HepG2 (cell line): ENCODE results near the gene KCNH8. TPM values are rescaled to one million over a fixed set of nuclear protein-coding genes. Genes with fewer than 3 reads are reported as not detected.

Source experiments
- ATAC-seq: fragments of 200-7000 bp; cut with Tn5 transposase; 3 replicates; pipeline ENCODE4 v1.9.1; 2020; ENCODE audit warnings: mild to moderate bottlenecking, moderate library complexity
- BruUV-seq: library from RNA; stranded (reverse); fragments of 400-500 nt; replicated peaks from 2 replicates; lab custom pipeline; 2021; lab: Mats Ljungman, UMichigan
- CTCF ChIA-PET: fragments of 300-600 bp; formaldehyde crosslinking; extraction: SDS; loops from one replicate; lab custom pipeline; 2021; ENCODE audit warnings: low total read pairs, inconsistent platforms, low intra/inter-chr PET ratio; lab: Yijun Ruan, JAX
- POLR2A ChIA-PET: fragments of 350-600 bp; sonication (Branson Sonifier 250); formaldehyde crosslinking; loops from one replicate; lab custom pipeline; 2020; ENCODE audit warnings: antibody characterized with exemption, inconsistent platforms; lab: Yijun Ruan, JAX
- DNase-seq: peaks from one replicate; pipeline ENCODE4 v3.0.0-alpha.2; 2015; ENCODE audit warnings: low spot score
- FAIRE-seq: peaks from 3 replicates; lab custom pipeline; 2011; peaks lifted over from hg19 to GRCh38; lab: Jason Lieb, UNC
- H2AFZ ChIP-seq: one replicate; pipeline ENCODE4 v1.6.1; 2011; ENCODE audit warnings: low read length, inconsistent platforms
- H3K27ac ChIP-seq: fragments of 300-600 bp; 3 replicates; pipeline ENCODE4 v1.8.0; 2011; ENCODE audit warnings: mixed run types, mild to moderate bottlenecking, mixed read lengths, low read length, inconsistent platforms; ENCODE audit not compliant: insufficient read depth; ENCODE audit errors: extremely low read length
- H3K27me3 ChIP-seq, 2 experiments: fragments of 200-600 bp in 1 of 2; 2 replicates in 1 of 2; 3 replicates in 1 of 2; pipeline versions ENCODE4 v1.6.0 to v1.8.0; 2011; ENCODE audit warnings: low read length in 2 of 2, mild to moderate bottlenecking in 2 of 2, moderate library complexity in 2 of 2, inconsistent platforms in 1 of 2; ENCODE audit not compliant: insufficient read depth in 2 of 2, control insufficient read depth in 1 of 2
- H3K36me3 ChIP-seq, 2 experiments: fragments of 200-600 bp in 1 of 2; replicated peaks in 1 of 2; 2 replicates in 1 of 2; 3 replicates in 1 of 2; pipeline versions ENCODE4 v1.5.1 to v1.8.0; 2011; ENCODE audit warnings: low read length in 2 of 2, inconsistent platforms in 1 of 2; ENCODE audit not compliant: insufficient read depth in 2 of 2, control insufficient read depth in 1 of 2
- H3K4me1 ChIP-seq: 2 replicates; pipeline ENCODE4 v1.5.1; 2012; ENCODE audit warnings: low read length, inconsistent platforms; ENCODE audit not compliant: insufficient read depth
- H3K4me2 ChIP-seq: 2 replicates; pipeline ENCODE4 v1.6.0; 2011; ENCODE audit warnings: low read depth, low read length, inconsistent platforms
- H3K4me3 ChIP-seq, 3 experiments: fragments of 200-600 bp in 1 of 3; sonication (generic), shearing (Covaris generic) in 1 of 3; replicated peaks in 1 of 3; 2 replicates each; pipeline ENCODE4 v1.5.1; 2011 to 2016; ENCODE audit warnings: low read length in 3 of 3, inconsistent platforms in 2 of 3, low read depth in 2 of 3, mild to moderate bottlenecking in 2 of 3, control low read depth in 1 of 3, mixed read lengths in 1 of 3; ENCODE audit not compliant: insufficient read depth in 1 of 3
- H3K79me2 ChIP-seq: one replicate; pipeline ENCODE4 v1.6.1; 2011; ENCODE audit warnings: low read length, inconsistent platforms; ENCODE audit not compliant: insufficient read depth
- H3K9ac ChIP-seq: 2 replicates; pipeline ENCODE4 v1.6.0; 2011; ENCODE audit warnings: mild to moderate bottlenecking, low read depth, low read length, inconsistent platforms; ENCODE audit not compliant: insufficient read depth
- H3K9me3 ChIP-seq: 2 replicates; pipeline ENCODE4 v1.5.1; 2012; ENCODE audit warnings: mild to moderate bottlenecking, low read length
- H4K20me1 ChIP-seq: 2 replicates; pipeline ENCODE4 v1.6.0; 2011; ENCODE audit warnings: inconsistent platforms, mild to moderate bottlenecking, low read length, moderate library complexity; ENCODE audit not compliant: insufficient read depth
- CBX5 ChIP-seq: sonication (generic); formaldehyde crosslinking; IDR thresholded peaks from 2 replicates; pipeline ENCODE4 v1.4.0; 2020; ENCODE audit warnings: missing genetic modification reagents, borderline replicate concordance
- CTCF ChIP-seq: sonication (generic); formaldehyde crosslinking; IDR thresholded peaks from 2 replicates; pipeline ENCODE4 v1.5.0; 2020; ENCODE audit warnings: mild to moderate bottlenecking, missing genetic modification reagents, moderate library complexity
- DPF2 ChIP-seq: sonication (generic); formaldehyde crosslinking; IDR thresholded peaks from 2 replicates; pipeline ENCODE4 v1.4.0; 2020; ENCODE audit warnings: mild to moderate bottlenecking, low read depth, missing genetic modification reagents, borderline replicate concordance
- GATA4 ChIP-seq: sonication (generic); IDR thresholded peaks from 2 replicates; pipeline ENCODE4 v1.6.1; 2016; ENCODE audit warnings: antibody characterized with exemption, low read depth, borderline replicate concordance
- JARID2 ChIP-seq: sonication (generic); formaldehyde crosslinking; IDR thresholded peaks from 2 replicates; pipeline ENCODE4 v1.8.1; 2023; ENCODE audit warnings: missing genetic modification reagents, inconsistent platforms; ENCODE audit not compliant: insufficient replicate concordance
- MXD4 ChIP-seq: IDR thresholded peaks from 2 replicates; pipeline ENCODE4 v1.6.1; 2016; ENCODE audit warnings: mild to moderate bottlenecking, missing biosample characterization, missing genetic modification reagents
- SALL2 ChIP-seq: sonication (generic); formaldehyde crosslinking; IDR thresholded peaks from 2 replicates; pipeline ENCODE4 v1.8.1; 2023; ENCODE audit warnings: mild to moderate bottlenecking, missing genetic modification reagents, inconsistent platforms
- SRSF1 ChIP-seq: fragments of 200-400 bp; formaldehyde crosslinking; optimal IDR thresholded peaks from 2 replicates; pipeline ENCODE3; 2017; ENCODE audit warnings: mild to moderate bottlenecking, low read depth, low read length, moderate library complexity
- SSRP1 ChIP-seq: IDR thresholded peaks from 2 replicates; pipeline ENCODE4 v1.6.1; 2016; ENCODE audit warnings: control low read depth
- TCF7L2 ChIP-seq: IDR thresholded peaks from 2 replicates; pipeline ENCODE4 v1.6.1; 2011; ENCODE audit warnings: mild to moderate bottlenecking, low read depth, low read length, moderate library complexity
- ZNF556 ChIP-seq: sonication (generic); formaldehyde crosslinking; IDR thresholded peaks from 2 replicates; pipeline ENCODE4 v1.4.0; 2020; ENCODE audit warnings: mild to moderate bottlenecking, missing genetic modification reagents, borderline replicate concordance
- ZNF562 ChIP-seq: sonication (generic); formaldehyde crosslinking; IDR thresholded peaks from 2 replicates; pipeline ENCODE4 v1.8.0; 2022; ENCODE audit warnings: missing genetic modification reagents, borderline replicate concordance
- ZNF841 ChIP-seq: sonication (generic); formaldehyde crosslinking; IDR thresholded peaks from 2 replicates; pipeline ENCODE4 v1.8.1; 2023; ENCODE audit warnings: missing genetic modification reagents, borderline replicate concordance
- WGBS: methylation state at CpG from one replicate; pipeline ENCODE4 v1.1.6; 2017; ENCODE audit warnings: low lambda C conversion rate; 5-methylcytosine and 5-hydroxymethylcytosine counted together
- in situ Hi-C: cut with HindIII; loops from 2 replicates; pipeline ENCODE4 v1.10.0; 2017; ENCODE audit warnings: low pct_unique_long_range_greater_than_20kb; ENCODE audit not compliant: extremely low pct_ligation_motif_present
- intact Hi-C: fragments of 100-400 bp; cut with micrococcal nuclease; formaldehyde crosslinking; loops from one replicate; pipeline ENCODE4 v1.10.0; 2022; ENCODE audit not compliant: unreplicated experiment
- polyA plus RNA-seq, 8 experiments: library from polyadenylated mRNA; depleted of rRNA in 3 of 8; stranded (reverse) in 7 of 8; unstranded in 1 of 8; fragments of >200 nt; fragmentation: Illumina TruSeq in 4 of 8; extraction: Trizol in 4 of 8; gene quantifications; 2 replicates each; pipeline versions ENCODE4 v1.2.1 to v1.2.3, GENCODE V29; 2011 to 2016; ENCODE audit warnings: low read depth in 4 of 8, missing spikeins in 1 of 8, mixed read lengths in 1 of 8; ENCODE audit not compliant: insufficient read depth in 1 of 8
- total RNA-seq, 5 experiments: library from RNA; depleted of rRNA; stranded (reverse); fragments of >200 nt; fragmentation: Illumina TruSeq; extraction: Trizol; gene quantifications; 2 replicates each; pipeline ENCODE4 v1.2.3, GENCODE V29; 2016; ENCODE audit warnings: low read depth in 1 of 5
- TF ChIP-seq, protein P1 (sequence below): sonication (generic); formaldehyde crosslinking; conservative IDR thresholded peaks from 2 replicates; pipeline ENCODE4 v1.8.0; 2022; ENCODE audit warnings: low read depth, missing genetic modification reagents
- TF ChIP-seq, protein P2 (sequence below): sonication (generic); formaldehyde crosslinking; IDR thresholded peaks from 2 replicates; pipeline ENCODE4 v1.4.0; 2020; ENCODE audit warnings: missing genetic modification reagents

Gene KCNH8
- total and polyA plus RNA-seq, 2 of the 13 experiments (the other 11 are each of a cell fraction or from before 2014, with no cell fraction given), result 0.04 TPM; not detected in 1

- WGBS, result 0% methylated on average over 2 of the region's 2 CpGs
- Histone ChIP-seq H3K4me3 (no peak overlapping the region), H3K79me2 (no peaks in the 10 kb centered on the region), H3K4me1 (no peaks in the 10 kb centered on the region), H3K36me3 (no peaks in the 10 kb centered on the region), H3K27ac (no peak overlapping the region), H3K27me3 (no peaks in the 10 kb centered on the region), H4K20me1 (no peaks in the 10 kb centered on the region), H3K9ac (no peak overlapping the region), H3K9me3 (no peaks in the 10 kb centered on the region), H2AFZ (no peak overlapping the region), H3K4me2 (no peak overlapping the region)
- in situ Hi-C loops, result no loop called here
- ATAC-seq (no peak), DNase-seq (no peak), FAIRE-seq (no peak)
- TF ChIP-seq CTCF (CRISPR knock-in tag) (no peak), SSRP1 (no peak), GATA4 (no peak), CBX5 (CRISPR knock-in tag) (no peak), ZNF841 (CRISPR knock-in tag) (no peak), ZNF562 (CRISPR knock-in tag) (no peak), MXD4 (CRISPR knock-in tag) (no peak), DPF2 (no peak), SRSF1 (no peak), JARID2 (CRISPR knock-in tag) (no peak), SALL2 (no peak), ZNF556 (no peak), TCF7L2 (no peak)
- TF ChIP-seq, protein P1, sequence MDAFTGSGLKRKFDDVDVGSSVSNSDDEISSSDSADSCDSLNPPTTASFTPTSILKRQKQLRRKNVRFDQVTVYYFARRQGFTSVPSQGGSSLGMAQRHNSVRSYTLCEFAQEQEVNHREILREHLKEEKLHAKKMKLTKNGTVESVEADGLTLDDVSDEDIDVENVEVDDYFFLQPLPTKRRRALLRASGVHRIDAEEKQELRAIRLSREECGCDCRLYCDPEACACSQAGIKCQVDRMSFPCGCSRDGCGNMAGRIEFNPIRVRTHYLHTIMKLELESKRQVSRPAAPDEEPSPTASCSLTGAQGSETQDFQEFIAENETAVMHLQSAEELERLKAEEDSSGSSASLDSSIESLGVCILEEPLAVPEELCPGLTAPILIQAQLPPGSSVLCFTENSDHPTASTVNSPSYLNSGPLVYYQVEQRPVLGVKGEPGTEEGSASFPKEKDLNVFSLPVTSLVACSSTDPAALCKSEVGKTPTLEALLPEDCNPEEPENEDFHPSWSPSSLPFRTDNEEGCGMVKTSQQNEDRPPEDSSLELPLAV (CRISPR knock-in tag), result no peak
- TF ChIP-seq, protein P2, sequence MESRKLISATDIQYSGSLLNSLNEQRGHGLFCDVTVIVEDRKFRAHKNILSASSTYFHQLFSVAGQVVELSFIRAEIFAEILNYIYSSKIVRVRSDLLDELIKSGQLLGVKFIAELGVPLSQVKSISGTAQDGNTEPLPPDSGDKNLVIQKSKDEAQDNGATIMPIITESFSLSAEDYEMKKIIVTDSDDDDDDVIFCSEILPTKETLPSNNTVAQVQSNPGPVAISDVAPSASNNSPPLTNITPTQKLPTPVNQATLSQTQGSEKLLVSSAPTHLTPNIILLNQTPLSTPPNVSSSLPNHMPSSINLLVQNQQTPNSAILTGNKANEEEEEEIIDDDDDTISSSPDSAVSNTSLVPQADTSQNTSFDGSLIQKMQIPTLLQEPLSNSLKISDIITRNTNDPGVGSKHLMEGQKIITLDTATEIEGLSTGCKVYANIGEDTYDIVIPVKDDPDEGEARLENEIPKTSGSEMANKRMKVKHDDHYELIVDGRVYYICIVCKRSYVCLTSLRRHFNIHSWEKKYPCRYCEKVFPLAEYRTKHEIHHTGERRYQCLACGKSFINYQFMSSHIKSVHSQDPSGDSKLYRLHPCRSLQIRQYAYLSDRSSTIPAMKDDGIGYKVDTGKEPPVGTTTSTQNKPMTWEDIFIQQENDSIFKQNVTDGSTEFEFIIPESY, result no peak
- ChIA-PET POLR2A (no interaction called here), CTCF (no interaction called here)
- intact Hi-C loops, result no loop called here
- BruUV-seq, result no TSS peak
Observed at GRCh38 chr3:19232566-19232965, 84.3 kb downstream of the KCNH8 start.
